ENCODE results near the gene EZR. TPM values are rescaled to one million over a fixed set of nuclear protein-coding genes. Genes with fewer than 3 reads are reported as not detected.
A peak's percentile ranks its signal among the peaks of the same experiment; 100 is the strongest.

Gene EZR
- polyA plus RNA-seq, 3 donors, result 68.1 to 95.8 (median 86.3) TPM

- Histone ChIP-seq H3K9me3 (replicated peaks in 1 of 2; ENCODE audit: control insufficient read depth in 1 of 2, insufficient read depth in 1 of 2, low read length in 2 of 2) (no peaks in the 10 kb centered on the region), H3K27me3 (ENCODE audit: control insufficient read depth in 2 of 2, insufficient read depth in 2 of 2, low read length in 2 of 2) (no peaks in the 10 kb centered on the region), H3K36me3 (replicated peaks in 1 of 2; ENCODE audit: control insufficient read depth in 1 of 2, insufficient read depth in 2 of 2, low read length in 2 of 2) (no peaks in the 10 kb centered on the region), H3K79me2 (ENCODE audit: insufficient read depth, low read length) (no peaks in the 10 kb centered on the region), H3K4me3 (replicated peaks in 1 of 3; ENCODE audit: low read depth in 2 of 3, low read length in 3 of 3) (no peak overlapping the region), H3K4me1 (ENCODE audit: control insufficient read depth in 1 of 2, insufficient read depth in 2 of 2, low read length in 2 of 2) (peaks cover 59 to 80% of the 10 kb centered on the region in 2 donors), H3K4me2 (replicated peaks; ENCODE audit: extremely low read depth, low read length, poor library complexity, severe bottlenecking) (no peak overlapping the region), H2AFZ (ENCODE audit: insufficient read depth, low read depth, low read length, poor library complexity, severe bottlenecking) (no peak overlapping the region), H3K9ac (ENCODE audit: insufficient read depth, low read length, poor library complexity, severe bottlenecking) (no peak overlapping the region), H3K27ac (ENCODE audit: low read depth in 1 of 2, low read length in 2 of 2) (peak overlapping the region in 1 of 2 donors; percentile 93), H4K20me1 (ENCODE audit: insufficient read depth, low read length) (no peaks in the 10 kb centered on the region)
- no peaks in the 10 kb centered on the region for H3K36me3 Mint-ChIP-seq
- no peak for DNase-seq
- H3K4me3 Mint-ChIP-seq, result no peak overlapping the region
- H3K27me3 Mint-ChIP-seq (ENCODE audit: low read depth in 3 of 3), result no peaks in the 10 kb centered on the region
- peaks cover 0 to 2% (median 0%) of the 10 kb centered on the region in 7 donors for H3K9me3 Mint-ChIP-seq
- peaks cover 33% of the 10 kb centered on the region for H3K4me1 Mint-ChIP-seq
- TF ChIP-seq, protein P1, sequence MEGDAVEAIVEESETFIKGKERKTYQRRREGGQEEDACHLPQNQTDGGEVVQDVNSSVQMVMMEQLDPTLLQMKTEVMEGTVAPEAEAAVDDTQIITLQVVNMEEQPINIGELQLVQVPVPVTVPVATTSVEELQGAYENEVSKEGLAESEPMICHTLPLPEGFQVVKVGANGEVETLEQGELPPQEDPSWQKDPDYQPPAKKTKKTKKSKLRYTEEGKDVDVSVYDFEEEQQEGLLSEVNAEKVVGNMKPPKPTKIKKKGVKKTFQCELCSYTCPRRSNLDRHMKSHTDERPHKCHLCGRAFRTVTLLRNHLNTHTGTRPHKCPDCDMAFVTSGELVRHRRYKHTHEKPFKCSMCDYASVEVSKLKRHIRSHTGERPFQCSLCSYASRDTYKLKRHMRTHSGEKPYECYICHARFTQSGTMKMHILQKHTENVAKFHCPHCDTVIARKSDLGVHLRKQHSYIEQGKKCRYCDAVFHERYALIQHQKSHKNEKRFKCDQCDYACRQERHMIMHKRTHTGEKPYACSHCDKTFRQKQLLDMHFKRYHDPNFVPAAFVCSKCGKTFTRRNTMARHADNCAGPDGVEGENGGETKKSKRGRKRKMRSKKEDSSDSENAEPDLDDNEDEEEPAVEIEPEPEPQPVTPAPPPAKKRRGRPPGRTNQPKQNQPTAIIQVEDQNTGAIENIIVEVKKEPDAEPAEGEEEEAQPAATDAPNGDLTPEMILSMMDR (IDR thresholded peaks at IDR 0.05), result no peak
- intact Hi-C loops (cut with micrococcal nuclease), result loop anchor here (2.0 to 5.0 kb wide), 2 partner anchors 18 to 33 kb away; partner anchors contain the start of gene EZR (in 2 of the 2)
- H3K27ac Mint-ChIP-seq, result peak overlapping the region; percentile 97 to 100 (median 99)
Observed at GRCh38 chr6:158850807-158851115, 31.6 kb upstream of the EZR start.

DNA sequence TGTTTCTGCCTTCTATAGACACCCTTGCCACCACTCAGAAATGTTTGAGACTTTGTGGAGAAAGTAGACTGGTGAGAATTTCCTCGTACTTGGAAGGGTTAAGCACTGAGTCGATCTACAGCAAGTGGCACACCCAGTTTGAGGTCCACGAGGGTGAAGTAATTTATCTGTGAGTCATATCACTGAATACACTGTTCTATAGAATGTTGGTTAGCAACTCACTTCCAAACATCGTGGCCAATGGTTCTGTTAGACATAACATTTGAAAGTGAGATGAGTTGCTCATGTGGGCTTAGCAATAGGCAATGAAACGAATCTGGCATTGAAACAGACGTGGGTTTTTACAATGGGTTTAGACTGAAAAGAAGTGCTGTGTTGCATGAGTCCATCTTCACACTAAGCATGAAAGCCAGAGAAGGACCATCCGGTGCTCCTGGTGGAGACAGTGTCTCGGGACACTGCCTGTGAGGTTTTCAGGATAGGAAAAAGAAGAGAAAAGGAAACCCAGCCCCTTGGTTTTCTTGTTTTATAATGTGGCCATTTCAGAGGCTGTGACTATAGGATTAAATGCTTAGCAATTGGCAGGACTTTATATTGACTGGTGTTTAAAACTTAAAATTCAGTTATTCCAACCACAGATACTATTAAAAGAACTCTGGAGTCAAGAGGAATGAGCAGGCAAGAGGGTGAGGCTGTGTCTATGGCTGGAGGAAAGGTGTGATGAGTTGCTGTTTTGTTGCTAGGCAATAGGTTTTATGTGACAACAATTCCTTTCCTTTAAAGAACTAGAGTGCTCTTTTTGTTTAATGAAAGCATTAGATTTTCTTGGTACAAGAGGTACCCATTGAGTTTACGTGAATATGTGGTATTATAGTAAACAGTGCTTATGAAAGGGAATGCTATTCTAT lies 31.0 kb upstream of the EZR start:
- Mint-ChIP-seq H3K4me1 (peaks cover 35% of the 10 kb centered on the region), H3K9me3 (peaks cover 0 to 2% (median 0%) of the 10 kb centered on the region in 7 donors), H3K4me3 (peak overlapping the region; percentile 53 to 69), H3K27ac (peak overlapping the region; percentile 97 to 100 (median 99)), H3K36me3 (no peaks in the 10 kb centered on the region), H3K27me3 (ENCODE audit: low read depth in 3 of 3) (no peaks in the 10 kb centered on the region)
- H3K27me3 ChIP-seq (ENCODE audit: control insufficient read depth in 2 of 2, insufficient read depth in 2 of 2, low read length in 2 of 2), result no peaks in the 10 kb centered on the region
- no peaks in the 10 kb centered on the region for H3K9me3 ChIP-seq (replicated peaks in 1 of 2; ENCODE audit: control insufficient read depth in 1 of 2, insufficient read depth in 1 of 2, low read length in 2 of 2)
- H2AFZ ChIP-seq (ENCODE audit: insufficient read depth, low read depth, low read length, poor library complexity, severe bottlenecking), result peak overlapping the region; percentile 44
- peak overlapping the region; percentile 58 for H3K4me2 ChIP-seq (replicated peaks; ENCODE audit: extremely low read depth, low read length, poor library complexity, severe bottlenecking)
- no peaks in the 10 kb centered on the region for H3K36me3 ChIP-seq (replicated peaks in 1 of 2; ENCODE audit: control insufficient read depth in 1 of 2, insufficient read depth in 2 of 2, low read length in 2 of 2)
- H3K4me1 ChIP-seq (ENCODE audit: control insufficient read depth in 1 of 2, insufficient read depth in 2 of 2, low read length in 2 of 2), result peaks cover 56 to 74% of the 10 kb centered on the region in 2 donors
- TF ChIP-seq, protein P1 (IDR thresholded peaks at IDR 0.05), result no peak
- no peaks in the 10 kb centered on the region for H4K20me1 ChIP-seq (ENCODE audit: insufficient read depth, low read length)
- intact Hi-C loops (cut with micrococcal nuclease), result loop anchor here (2.0 to 5.0 kb wide), 2 partner anchors 19 to 33 kb away; partner anchors contain the start of gene EZR (in 2 of the 2)
- peak overlapping the region; percentile 63 for H3K9ac ChIP-seq (ENCODE audit: insufficient read depth, low read length, poor library complexity, severe bottlenecking)
- H3K27ac ChIP-seq (ENCODE audit: low read depth in 1 of 2, low read length in 2 of 2), result peak overlapping the region; percentile 85 to 93
- DNase-seq, result peak; percentile 91 to 99 (median 92)
- H3K79me2 ChIP-seq (ENCODE audit: insufficient read depth, low read length), result no peaks in the 10 kb centered on the region
- H3K4me3 ChIP-seq (replicated peaks in 1 of 3; ENCODE audit: low read depth in 2 of 3, low read length in 3 of 3), result peak overlapping the region in 2 of 3 experiments; percentile 13 to 37
- 43% methylated on average over 6 of the region's 9 CpGs for WGBS (ENCODE audit: insufficient coverage)
